Fibroblast of lung (primary cell): ENCODE measurements around the gene RBM4B. TPM values are rescaled to one million over a fixed set of nuclear protein-coding genes. Genes with fewer than 3 reads are reported as not detected.

Experiments
- DNase-seq, 2 donors: peaks; one replicate each; pipeline versions ENCODE4 v3.0.0 to v3.0.0-alpha.2; 2010; ENCODE audit warnings: low read depth in 2 of 2
- H2AFZ ChIP-seq: 2 replicates; pipeline ENCODE4 v1.5.1; 2012; ENCODE audit warnings: low read length, control low read depth, inconsistent platforms
- H3K27ac ChIP-seq: 2 replicates; pipeline ENCODE4 v1.5.1; 2011; ENCODE audit warnings: low read length, control low read depth; ENCODE audit not compliant: insufficient read depth
- H3K27me3 ChIP-seq: 2 replicates; pipeline ENCODE4 v1.5.1; 2011; ENCODE audit warnings: mild to moderate bottlenecking, low read length; ENCODE audit not compliant: control insufficient read depth, insufficient read depth
- H3K36me3 ChIP-seq: 2 replicates; pipeline ENCODE4 v1.5.1; 2011; ENCODE audit warnings: low read length; ENCODE audit not compliant: control insufficient read depth, insufficient read depth
- H3K4me1 ChIP-seq: 2 replicates; pipeline ENCODE4 v1.5.1; 2011; ENCODE audit warnings: low read length; ENCODE audit not compliant: control insufficient read depth, insufficient read depth; ENCODE audit errors: extremely low read depth
- H3K4me2 ChIP-seq: 2 replicates; pipeline ENCODE4 v1.5.1; 2011; ENCODE audit warnings: low read length, control low read depth; ENCODE audit not compliant: insufficient read depth; ENCODE audit errors: extremely low read depth
- H3K4me3 ChIP-seq, 4 experiments: fragments of 200-600 bp in 1 of 4; sonication (generic) in 1 of 4; replicated peaks in 1 of 4; 2 replicates each; pipeline ENCODE4 v1.5.1; 2011 to 2016; ENCODE audit warnings: low read length in 4 of 4, low read depth in 3 of 4, mild to moderate bottlenecking in 3 of 4, control low read depth in 2 of 4, inconsistent platforms in 1 of 4, mixed read lengths in 1 of 4; ENCODE audit not compliant: insufficient read depth in 1 of 4; ENCODE audit errors: control extremely low read depth in 1 of 4
- H3K79me2 ChIP-seq: 2 replicates; pipeline ENCODE4 v1.5.1; 2012; ENCODE audit warnings: mild to moderate bottlenecking, low read length, inconsistent platforms; ENCODE audit not compliant: control insufficient read depth, insufficient read depth
- H3K9ac ChIP-seq: 2 replicates; pipeline ENCODE4 v1.5.1; 2011; ENCODE audit warnings: mild to moderate bottlenecking, low read length, control low read depth; ENCODE audit not compliant: insufficient read depth
- H3K9me3 ChIP-seq: 2 replicates; pipeline ENCODE4 v1.5.1; 2012; ENCODE audit warnings: low read depth, low read length; ENCODE audit not compliant: control insufficient read depth, insufficient read depth
- H4K20me1 ChIP-seq: 2 replicates; pipeline ENCODE4 v1.5.1; 2011; ENCODE audit warnings: low read length; ENCODE audit not compliant: control insufficient read depth, insufficient read depth; ENCODE audit errors: extremely low read depth
- EZH2 ChIP-seq: IDR thresholded peaks from 2 replicates; pipeline ENCODE4 v1.5.1; 2012; ENCODE audit warnings: low read length, control low read depth, mild to moderate bottlenecking; ENCODE audit errors: missing control alignments
- polyA plus RNA-seq, 2 donors: library from polyadenylated mRNA; depleted of rRNA in 1 of 2; stranded (reverse) in 1 of 2; unstranded in 1 of 2; fragments of >200 nt; gene quantifications; 2 replicates each; pipeline ENCODE4 v1.2.1, GENCODE V29; 2011 to 2012; ENCODE audit warnings: missing spikeins in 1 of 2
- total RNA-seq: library from RNA; depleted of rRNA; stranded (reverse); fragments of >200 nt; gene quantifications from 2 replicates; pipeline ENCODE4 v1.2.1, GENCODE V29; 2014
- TF ChIP-seq, protein P1 (sequence below), 2 donors: IDR thresholded peaks in 1 of 2; conservative IDR thresholded peaks in 1 of 2; 1 replicate in 1 of 2; 2 replicates in 1 of 2; pipeline ENCODE4 v1.5.1; 2011 to 2012; ENCODE audit warnings: low read length in 2 of 2, control low read depth in 1 of 2, inconsistent platforms in 1 of 2, low read depth in 1 of 2, mild to moderate bottlenecking in 1 of 2

The RBM4B gene
- total and polyA plus RNA-seq, 2 donors (not counting 1 experiment from before 2014, with no cell fraction given), result 24.6 to 28.4 TPM

DNA sequence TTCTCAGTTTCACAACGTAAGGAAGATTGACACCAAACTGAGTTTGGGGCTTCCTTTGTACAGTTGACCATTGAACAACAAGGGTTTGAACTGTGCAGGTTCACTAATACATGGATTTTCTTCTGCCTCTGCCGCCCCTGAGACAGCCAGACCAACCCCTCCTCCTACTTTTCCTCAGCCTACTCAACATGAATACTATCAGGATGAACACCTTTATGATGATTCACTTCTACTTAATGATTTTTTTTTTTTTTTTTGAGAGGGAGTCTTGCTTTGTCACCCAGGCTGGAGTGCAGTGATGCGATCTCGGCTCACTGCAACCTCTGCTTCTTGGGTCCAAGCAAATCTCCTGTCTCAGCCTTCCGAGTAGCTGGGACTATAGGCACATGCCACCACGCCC, 24.6 kb downstream of the RBM4B start:
- Histone ChIP-seq H3K27me3 (no peaks in the 10 kb centered on the region), H3K9ac (no peak overlapping the region), H3K27ac (no peak overlapping the region), H3K4me1 (no peaks in the 10 kb centered on the region), H4K20me1 (no peaks in the 10 kb centered on the region), H3K4me3 (no peak overlapping the region), H3K79me2 (peaks cover 28% of the 10 kb centered on the region), H3K4me2 (no peak overlapping the region), H3K9me3 (no peaks in the 10 kb centered on the region), H2AFZ (no peak overlapping the region), H3K36me3 (peaks cover 5% of the 10 kb centered on the region)
- peak in 1 of 2 donors; percentile 57 for DNase-seq
- TF ChIP-seq, protein P1, sequence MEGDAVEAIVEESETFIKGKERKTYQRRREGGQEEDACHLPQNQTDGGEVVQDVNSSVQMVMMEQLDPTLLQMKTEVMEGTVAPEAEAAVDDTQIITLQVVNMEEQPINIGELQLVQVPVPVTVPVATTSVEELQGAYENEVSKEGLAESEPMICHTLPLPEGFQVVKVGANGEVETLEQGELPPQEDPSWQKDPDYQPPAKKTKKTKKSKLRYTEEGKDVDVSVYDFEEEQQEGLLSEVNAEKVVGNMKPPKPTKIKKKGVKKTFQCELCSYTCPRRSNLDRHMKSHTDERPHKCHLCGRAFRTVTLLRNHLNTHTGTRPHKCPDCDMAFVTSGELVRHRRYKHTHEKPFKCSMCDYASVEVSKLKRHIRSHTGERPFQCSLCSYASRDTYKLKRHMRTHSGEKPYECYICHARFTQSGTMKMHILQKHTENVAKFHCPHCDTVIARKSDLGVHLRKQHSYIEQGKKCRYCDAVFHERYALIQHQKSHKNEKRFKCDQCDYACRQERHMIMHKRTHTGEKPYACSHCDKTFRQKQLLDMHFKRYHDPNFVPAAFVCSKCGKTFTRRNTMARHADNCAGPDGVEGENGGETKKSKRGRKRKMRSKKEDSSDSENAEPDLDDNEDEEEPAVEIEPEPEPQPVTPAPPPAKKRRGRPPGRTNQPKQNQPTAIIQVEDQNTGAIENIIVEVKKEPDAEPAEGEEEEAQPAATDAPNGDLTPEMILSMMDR (conservative IDR thresholded peaks at IDR 0.05 in 1 of 2, IDR thresholded peaks at IDR 0.05 in 1 of 2; ENCODE audit: low read depth in 1 of 2, low read length in 2 of 2), result no peak
- no peak for TF ChIP-seq EZH2

GRCh38 chr11:66652651-66653050, 25.0 kb downstream of the RBM4B start:
- H3K27ac ChIP-seq, result no peak overlapping the region
- peaks cover 30% of the 10 kb centered on the region for H3K79me2 ChIP-seq
- no peaks in the 10 kb centered on the region for H4K20me1 ChIP-seq
- no peak overlapping the region for H3K4me2 ChIP-seq
- H3K36me3 ChIP-seq, result peaks cover 5% of the 10 kb centered on the region
- H3K27me3 ChIP-seq, result no peaks in the 10 kb centered on the region
- H3K9ac ChIP-seq, result no peak overlapping the region
- H3K4me1 ChIP-seq, result no peaks in the 10 kb centered on the region
- no peaks in the 10 kb centered on the region for H3K9me3 ChIP-seq
- no peak overlapping the region for H3K4me3 ChIP-seq
- no peak overlapping the region for H2AFZ ChIP-seq
- DNase-seq, result no peak
- TF ChIP-seq, protein P1 (conservative IDR thresholded peaks at IDR 0.05 in 1 of 2, IDR thresholded peaks at IDR 0.05 in 1 of 2; ENCODE audit: low read depth in 1 of 2, low read length in 2 of 2), result no peak
- no peak for TF ChIP-seq EZH2

GRCh38 chr11:66651016-66651415, 26.7 kb downstream of the RBM4B start:
- H3K4me2 ChIP-seq, result no peak overlapping the region
- H3K9ac ChIP-seq, result no peak overlapping the region
- TF ChIP-seq EZH2, result no peak
- TF ChIP-seq, protein P1 (conservative IDR thresholded peaks at IDR 0.05 in 1 of 2, IDR thresholded peaks at IDR 0.05 in 1 of 2; ENCODE audit: low read depth in 1 of 2, low read length in 2 of 2), result no peak
- peak in 1 of 2 donors; percentile 47 for DNase-seq
- no peaks in the 10 kb centered on the region for H3K27me3 ChIP-seq
- H4K20me1 ChIP-seq, result no peaks in the 10 kb centered on the region
- no peaks in the 10 kb centered on the region for H3K4me1 ChIP-seq
- H2AFZ ChIP-seq, result no peak overlapping the region
- peaks cover 47% of the 10 kb centered on the region for H3K79me2 ChIP-seq
- H3K9me3 ChIP-seq, result no peaks in the 10 kb centered on the region
- H3K36me3 ChIP-seq, result peaks cover 15% of the 10 kb centered on the region
- H3K4me3 ChIP-seq, result no peak overlapping the region
- no peak overlapping the region for H3K27ac ChIP-seq
